Ishikawa (cell line): Measurements from ENCODE around the gene C4orf50.

Experiments
- CEBPB ChIP-seq: IDR thresholded peaks from 2 replicates; pipeline ENCODE4 v1.6.1; 2012
- EP300 ChIP-seq: IDR thresholded peaks from 2 replicates; pipeline ENCODE4 v1.6.1; 2012; ENCODE audit warnings: borderline replicate concordance
- FOXM1 ChIP-seq: IDR thresholded peaks from 2 replicates; pipeline ENCODE4 v1.6.1; 2012; ENCODE audit warnings: low read depth, borderline replicate concordance
- NFIC ChIP-seq: IDR thresholded peaks from 2 replicates; pipeline ENCODE4 v1.6.1; 2012
- RAD21 ChIP-seq: IDR thresholded peaks from 2 replicates; pipeline ENCODE4 v1.6.1; 2012; ENCODE audit warnings: low read depth
- TAF1 ChIP-seq: IDR thresholded peaks from 2 replicates; pipeline ENCODE4 v1.6.1; 2012; ENCODE audit warnings: low read depth, mild to moderate bottlenecking
- TCF12 ChIP-seq: IDR thresholded peaks from 2 replicates; pipeline ENCODE4 v1.6.1; 2012; ENCODE audit warnings: low read depth
- YY1 ChIP-seq: IDR thresholded peaks from 2 replicates; pipeline ENCODE4 v1.6.1; 2012; ENCODE audit warnings: low read depth
- ZBTB7A ChIP-seq: IDR thresholded peaks from 2 replicates; pipeline ENCODE4 v1.6.1; 2012; ENCODE audit warnings: low read depth
- TF ChIP-seq, protein P1 (sequence below): IDR thresholded peaks from 2 replicates; pipeline ENCODE4 v1.6.1; 2012; ENCODE audit warnings: low read depth, mild to moderate bottlenecking
- TF ChIP-seq, protein P2 (sequence below): IDR thresholded peaks from 2 replicates; pipeline ENCODE4 v1.6.1; 2012
- TF ChIP-seq, protein P3 (sequence below): IDR thresholded peaks from 2 replicates; pipeline ENCODE4 v1.6.1; 2012

DNA sequence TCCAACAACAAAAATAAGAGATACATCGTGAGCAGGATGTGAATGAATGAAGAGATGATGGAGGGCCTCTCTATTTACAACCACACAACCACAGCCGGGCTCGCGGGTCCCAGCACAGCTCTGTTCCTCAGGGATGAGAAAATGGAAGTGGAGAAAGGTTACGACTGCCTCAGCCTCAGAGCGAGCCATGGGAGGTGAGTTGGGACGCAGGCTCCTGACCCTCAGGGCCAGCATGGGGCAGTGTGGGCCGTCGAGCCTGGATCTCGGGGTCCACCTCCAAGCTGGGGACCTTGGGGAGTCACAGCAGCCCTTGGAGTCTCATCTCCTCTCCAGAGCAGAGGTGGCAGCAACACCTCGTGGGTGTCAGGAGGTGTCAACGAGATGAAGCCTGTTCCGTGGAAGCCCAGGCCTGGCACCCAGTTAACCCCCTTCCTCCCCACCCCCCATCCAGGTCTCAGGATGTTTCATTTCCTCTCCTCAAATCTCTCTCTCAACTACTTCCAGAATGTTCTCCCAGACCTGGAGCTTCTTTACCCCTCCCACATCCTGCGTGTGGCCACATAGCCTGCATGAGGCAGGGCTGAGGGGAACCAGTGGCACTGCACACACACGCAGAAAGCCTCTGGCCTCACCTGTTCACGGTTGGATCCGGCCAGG is 25.9 kb downstream of the C4orf50 start:
- TF ChIP-seq EP300 = no peak
- no peak for TF ChIP-seq YY1
- TF ChIP-seq, protein P1, sequence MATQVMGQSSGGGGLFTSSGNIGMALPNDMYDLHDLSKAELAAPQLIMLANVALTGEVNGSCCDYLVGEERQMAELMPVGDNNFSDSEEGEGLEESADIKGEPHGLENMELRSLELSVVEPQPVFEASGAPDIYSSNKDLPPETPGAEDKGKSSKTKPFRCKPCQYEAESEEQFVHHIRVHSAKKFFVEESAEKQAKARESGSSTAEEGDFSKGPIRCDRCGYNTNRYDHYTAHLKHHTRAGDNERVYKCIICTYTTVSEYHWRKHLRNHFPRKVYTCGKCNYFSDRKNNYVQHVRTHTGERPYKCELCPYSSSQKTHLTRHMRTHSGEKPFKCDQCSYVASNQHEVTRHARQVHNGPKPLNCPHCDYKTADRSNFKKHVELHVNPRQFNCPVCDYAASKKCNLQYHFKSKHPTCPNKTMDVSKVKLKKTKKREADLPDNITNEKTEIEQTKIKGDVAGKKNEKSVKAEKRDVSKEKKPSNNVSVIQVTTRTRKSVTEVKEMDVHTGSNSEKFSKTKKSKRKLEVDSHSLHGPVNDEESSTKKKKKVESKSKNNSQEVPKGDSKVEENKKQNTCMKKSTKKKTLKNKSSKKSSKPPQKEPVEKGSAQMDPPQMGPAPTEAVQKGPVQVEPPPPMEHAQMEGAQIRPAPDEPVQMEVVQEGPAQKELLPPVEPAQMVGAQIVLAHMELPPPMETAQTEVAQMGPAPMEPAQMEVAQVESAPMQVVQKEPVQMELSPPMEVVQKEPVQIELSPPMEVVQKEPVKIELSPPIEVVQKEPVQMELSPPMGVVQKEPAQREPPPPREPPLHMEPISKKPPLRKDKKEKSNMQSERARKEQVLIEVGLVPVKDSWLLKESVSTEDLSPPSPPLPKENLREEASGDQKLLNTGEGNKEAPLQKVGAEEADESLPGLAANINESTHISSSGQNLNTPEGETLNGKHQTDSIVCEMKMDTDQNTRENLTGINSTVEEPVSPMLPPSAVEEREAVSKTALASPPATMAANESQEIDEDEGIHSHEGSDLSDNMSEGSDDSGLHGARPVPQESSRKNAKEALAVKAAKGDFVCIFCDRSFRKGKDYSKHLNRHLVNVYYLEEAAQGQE = no peak
- no peak for TF ChIP-seq TAF1
- TF ChIP-seq, protein P2, sequence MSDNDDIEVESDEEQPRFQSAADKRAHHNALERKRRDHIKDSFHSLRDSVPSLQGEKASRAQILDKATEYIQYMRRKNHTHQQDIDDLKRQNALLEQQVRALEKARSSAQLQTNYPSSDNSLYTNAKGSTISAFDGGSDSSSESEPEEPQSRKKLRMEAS = no peak
- no peak for TF ChIP-seq CEBPB
- TF ChIP-seq, protein P3, sequence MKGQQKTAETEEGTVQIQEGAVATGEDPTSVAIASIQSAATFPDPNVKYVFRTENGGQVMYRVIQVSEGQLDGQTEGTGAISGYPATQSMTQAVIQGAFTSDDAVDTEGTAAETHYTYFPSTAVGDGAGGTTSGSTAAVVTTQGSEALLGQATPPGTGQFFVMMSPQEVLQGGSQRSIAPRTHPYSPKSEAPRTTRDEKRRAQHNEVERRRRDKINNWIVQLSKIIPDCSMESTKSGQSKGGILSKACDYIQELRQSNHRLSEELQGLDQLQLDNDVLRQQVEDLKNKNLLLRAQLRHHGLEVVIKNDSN = no peak
- TF ChIP-seq TCF12 = no peak
- no peak for TF ChIP-seq FOXM1
- TF ChIP-seq RAD21 = no peak
- TF ChIP-seq NFIC = no peak
- TF ChIP-seq ZBTB7A = no peak
